ENCODE data around the gene PRPF40B.

The PRPF40B gene

DNA sequence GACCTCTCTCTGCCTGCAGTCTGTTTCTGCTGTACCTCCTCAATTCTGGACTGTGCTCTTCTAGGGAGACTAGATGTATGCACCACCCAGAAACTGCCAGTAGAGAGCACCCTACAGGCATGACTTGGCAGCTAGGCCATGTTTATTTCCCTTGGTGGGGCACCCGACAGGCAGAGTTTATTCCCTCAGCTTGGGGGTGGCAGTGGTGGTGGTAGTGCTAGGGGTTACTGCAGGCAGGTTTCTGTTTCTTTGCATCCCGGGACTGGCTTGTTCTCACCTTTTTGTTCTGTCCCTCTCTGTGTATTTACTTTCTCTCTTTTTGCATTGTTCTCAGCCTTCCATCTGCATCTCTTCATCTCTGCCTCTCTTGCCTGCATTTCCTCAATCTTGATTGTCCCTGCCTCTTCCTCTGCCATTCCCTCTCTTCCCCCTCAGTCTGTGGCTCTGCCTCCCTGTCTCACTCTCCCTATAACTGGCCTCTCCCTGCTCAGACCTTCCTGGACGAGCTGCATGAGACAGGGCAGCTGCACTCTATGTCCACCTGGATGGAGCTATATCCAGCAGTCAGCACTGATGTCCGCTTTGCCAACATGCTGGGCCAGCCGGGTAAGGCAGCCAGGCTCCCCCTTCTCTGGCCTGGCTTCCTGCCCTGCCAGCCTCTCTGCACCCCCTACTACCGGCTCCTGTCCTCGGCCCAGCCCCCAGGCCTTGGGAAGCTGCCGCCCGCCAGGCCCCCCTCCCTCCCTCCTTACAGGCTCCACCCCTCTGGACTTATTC lies 13.8 kb downstream of the PRPF40B start:
- no peak for FAIRE-seq

DNA sequence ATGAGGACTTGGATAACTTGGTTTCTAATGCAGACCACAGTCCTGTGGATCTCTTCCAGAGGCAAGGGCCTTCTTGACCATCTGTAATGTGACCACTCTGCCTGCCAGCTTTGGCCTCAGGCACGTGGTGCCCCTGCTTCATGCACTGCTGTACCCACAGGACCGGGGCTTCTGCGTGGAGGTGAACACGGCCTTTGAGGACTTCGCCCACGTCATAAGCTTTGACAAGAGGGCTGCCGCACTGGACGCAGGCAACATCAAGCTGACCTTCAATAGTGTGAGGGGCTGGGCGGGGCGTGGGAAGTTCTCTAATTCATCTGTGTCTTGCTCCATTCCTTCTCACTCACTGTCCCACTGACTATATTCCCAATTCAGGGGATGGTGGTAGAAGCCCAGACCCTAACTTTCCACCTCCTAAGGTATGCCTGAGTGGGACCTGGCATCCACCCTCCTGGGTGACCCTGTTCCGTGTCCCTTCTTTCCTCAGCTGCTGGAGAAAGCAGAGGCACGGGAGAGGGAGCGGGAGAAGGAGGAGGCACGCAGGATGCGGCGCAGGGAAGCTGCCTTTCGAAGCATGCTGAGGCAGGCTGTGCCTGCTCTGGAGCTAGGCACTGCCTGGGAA lies 18.5 kb downstream of the PRPF40B start:
- FAIRE-seq = no peak

DNA sequence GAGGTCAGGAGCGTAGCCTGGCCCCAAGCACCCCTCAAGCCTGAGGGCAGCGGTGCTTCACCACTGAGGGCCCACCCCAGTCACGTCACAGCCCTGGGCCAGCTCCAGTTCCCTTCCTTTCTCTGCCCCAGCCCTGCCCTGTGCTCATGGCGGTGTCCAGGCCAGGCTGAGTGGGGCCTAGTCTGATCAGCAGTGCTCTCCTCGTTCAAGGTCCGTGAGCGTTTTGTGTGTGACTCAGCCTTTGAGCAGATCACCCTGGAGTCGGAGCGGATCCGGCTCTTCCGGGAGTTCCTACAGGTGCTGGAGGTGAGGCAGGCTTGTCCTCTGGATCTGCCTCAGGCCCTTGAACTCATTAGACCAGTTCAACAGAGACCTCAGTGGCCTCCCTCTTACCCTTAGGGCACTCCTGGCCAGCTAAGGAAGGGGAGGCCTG lies 19.0 kb downstream of the PRPF40B start:
- no peak for FAIRE-seq

DNA sequence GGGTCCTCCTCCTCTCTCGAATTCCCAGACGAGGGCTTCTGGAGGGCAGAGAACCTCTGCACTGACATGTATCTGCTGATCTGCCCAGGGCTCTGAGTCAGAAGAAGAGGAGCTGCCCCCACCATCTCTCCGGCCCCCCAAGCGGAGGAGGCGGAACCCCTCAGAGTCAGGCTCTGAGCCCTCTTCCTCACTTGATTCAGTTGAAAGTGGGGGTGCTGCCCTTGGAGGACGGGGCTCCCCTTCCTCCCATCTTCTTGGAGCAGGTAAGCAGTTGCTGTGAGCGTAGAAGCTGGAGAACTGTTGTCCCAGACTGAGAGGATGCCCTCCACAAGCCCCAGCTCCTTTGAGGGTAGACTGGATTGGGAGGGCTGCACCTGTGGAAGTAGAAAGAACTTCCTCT lies 19.8 kb downstream of the PRPF40B start:
- no peak for FAIRE-seq

DNA sequence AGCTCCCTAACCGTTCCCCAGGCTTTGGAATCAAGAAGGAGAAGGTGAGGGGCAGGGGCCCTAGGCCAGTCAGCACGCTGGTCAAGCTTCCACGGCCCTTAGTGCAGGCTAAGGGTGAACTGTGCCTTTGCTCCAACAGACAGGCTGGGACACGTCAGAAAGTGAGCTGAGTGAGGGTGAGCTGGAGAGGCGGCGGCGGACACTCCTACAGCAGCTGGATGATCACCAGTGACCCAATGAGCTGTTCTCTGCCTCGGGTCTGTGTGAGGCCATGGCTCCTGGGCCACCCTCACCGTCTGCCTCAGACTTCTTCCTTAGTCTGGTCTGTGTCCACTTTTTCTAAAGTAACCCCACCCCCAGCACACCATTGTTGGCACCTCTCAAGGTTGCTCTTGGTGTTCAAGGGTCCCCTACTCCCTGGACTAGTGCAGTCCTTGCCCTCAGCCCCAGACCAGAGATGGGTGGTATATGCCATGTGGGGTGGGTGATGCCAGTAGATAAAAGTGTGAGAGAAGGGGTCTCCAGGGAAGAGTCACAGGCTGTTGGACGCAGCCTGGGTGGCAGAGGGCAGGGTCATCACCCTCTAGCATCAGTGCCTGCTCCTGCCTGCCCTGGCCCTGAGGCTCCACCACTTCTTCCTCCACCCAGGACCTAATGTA lies 20.7 kb downstream of the PRPF40B start:
- FAIRE-seq = no peak

DNA sequence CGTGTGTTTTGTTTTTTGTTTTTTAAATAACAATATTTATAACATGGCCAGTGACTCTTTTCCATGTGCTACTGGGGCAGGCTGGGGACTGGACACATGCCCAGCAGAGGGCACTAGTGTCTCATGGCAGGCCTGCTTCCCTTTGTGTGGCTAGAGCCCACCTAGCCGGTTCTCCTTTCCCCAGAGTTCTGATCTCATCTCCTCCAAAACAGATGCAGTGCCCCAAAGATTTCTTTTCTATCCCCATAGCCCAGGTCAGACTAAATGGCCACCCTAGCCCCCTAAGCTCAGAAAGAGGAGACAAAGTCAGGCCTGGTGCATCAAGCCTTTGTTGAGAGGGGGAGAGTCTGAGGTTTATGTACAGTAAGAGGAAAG lies 21.2 kb downstream of the PRPF40B start:
- FAIRE-seq = no peak

DNA sequence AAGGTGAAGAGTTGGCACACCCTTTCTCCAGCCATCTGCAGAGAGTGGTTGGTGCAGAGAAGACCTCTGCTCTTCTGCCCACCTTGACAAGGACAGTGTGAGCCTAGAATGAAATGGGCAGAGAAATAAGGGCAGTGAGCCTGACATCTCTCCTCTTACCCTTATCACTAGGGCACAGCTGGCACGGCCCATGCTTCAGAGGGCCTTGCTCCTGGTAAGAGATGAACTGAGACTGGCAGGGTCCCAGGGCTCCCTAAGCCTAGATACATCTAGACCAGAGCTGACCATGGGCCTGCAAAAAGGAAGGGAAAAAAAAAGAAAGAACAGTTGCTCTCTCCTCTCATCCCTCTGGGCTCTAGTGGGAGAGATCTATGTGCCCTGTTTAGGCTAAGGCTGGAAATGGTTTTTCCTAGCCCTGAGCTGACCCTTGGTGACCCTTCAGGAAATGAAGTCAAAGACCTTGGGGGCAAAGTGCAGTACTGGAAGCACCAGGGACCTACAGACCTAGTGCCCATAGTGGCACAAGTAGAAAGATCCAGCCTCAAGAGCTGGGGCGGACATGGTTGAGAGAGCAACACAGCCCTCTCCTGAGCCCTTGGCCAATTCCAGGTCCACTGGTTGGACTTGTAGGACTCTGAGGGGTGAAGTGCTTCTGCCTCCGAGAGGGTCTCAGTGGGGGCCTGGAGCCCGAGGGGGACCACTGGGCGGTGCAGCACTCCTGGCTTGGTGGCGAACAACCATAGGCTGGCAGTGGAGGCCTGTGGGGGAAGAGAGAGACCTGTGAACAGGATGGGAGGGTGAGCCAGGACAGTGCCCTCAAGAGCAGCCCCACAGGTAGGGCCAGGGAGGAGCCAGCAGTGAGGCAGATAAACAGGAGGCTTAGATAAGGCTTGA lies 22.0 kb downstream of the PRPF40B start:
- no peak for FAIRE-seq

DNA sequence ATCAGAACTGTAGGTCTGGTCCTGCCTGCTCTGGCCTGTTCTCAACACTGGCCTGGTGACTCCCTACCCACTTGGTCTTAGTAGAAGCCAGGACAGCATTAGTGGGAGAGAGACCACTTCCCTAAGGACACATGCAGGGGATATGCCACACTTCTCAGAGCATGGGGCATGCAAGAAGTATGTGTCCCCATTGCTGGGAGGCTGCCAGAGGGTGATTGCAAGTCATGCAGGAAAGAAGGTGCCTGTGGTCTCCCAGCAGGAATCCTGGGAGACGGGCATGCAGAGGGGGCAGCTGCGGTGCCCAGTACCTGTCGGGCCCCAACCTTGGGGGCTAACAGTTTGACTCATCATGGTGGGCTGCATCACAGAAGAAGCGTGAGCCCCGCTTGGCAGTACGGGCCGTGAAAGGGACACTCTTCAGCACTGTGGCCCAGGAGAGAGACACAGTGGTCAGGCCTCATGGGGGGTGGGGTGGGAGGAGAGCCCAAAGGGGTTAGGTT lies 23.0 kb downstream of the PRPF40B start:
- no peak for FAIRE-seq

DNA sequence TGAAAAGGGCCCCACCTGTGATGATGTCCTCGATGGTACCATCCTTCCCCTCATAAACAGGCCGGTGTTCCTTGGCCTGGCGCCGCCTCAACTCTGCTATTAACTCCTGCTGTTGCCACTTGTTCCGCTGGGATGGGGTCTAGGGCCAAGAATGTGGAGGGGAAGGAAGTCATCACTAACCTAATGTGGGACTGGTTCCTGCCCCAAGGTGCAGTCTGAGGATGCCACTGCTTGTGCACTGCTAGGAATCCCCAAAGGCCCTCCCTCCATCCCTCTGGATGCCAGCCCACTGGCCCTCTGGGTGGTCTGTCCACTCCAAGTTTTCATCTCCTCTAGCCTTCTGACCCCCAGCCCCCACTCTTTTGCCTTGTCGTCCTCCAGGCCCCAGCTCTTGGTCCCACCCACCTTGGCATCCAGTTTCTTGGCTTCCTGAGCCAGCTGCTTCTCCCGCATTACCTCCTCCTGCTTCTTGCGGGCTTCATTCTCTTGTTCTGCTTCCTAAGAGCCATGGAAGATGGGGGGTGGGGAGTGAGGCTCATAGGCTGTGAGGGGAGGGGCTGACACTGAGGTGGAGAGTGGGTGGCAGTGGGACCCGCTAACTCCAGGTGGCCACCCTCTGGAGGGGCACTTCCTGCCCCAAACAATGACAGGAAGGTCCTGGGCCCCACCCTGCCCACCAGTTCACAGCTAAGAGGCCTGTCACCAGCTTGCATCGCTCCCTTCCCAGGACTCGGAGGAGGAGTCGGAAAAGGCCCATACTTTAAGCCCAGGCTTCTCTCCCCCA lies 23.7 kb downstream of the PRPF40B start:
- no peak for FAIRE-seq

DNA sequence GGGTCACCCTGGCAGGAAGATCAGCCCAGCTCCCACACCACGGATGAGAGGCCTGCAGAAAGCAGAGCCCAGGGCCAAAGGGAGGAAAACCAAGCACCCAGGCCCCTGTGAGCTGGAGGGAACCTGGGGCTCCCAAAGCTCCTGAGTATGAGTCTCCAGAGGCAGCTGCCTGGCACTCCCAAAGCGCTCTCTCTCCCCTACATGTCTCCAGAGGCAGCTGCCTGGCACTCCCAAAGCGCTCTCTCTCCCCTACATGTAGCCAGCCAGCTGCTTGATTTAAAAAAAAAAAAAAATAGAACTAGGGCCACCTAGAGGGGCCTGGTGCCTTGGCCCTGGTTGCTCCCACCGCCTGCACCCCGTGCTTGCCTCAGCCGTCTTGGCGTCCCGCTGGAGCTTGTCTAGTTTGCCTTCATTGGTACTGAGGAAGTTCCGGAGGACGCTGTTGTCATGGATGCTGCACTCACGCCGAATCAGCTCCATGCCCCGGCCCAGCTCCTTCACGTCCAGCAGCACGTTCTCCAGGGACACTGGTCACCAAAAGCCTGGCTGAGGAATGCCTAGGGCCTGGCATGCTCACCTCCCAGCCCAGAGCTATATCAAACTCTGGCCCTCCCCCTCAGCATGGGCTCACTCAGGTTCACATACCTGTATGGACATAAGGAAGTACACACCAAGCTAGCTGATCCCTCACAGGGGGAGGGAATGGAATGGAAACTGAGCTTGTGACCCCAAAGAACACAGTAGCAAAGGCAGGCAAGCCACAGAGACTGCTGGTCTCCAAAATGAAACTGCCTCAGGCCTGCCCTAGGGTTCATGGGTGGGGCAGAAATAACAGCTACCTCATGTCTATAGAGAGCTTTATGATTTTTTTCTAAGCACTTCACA lies 24.7 kb downstream of the PRPF40B start:
- no peak for FAIRE-seq

DNA sequence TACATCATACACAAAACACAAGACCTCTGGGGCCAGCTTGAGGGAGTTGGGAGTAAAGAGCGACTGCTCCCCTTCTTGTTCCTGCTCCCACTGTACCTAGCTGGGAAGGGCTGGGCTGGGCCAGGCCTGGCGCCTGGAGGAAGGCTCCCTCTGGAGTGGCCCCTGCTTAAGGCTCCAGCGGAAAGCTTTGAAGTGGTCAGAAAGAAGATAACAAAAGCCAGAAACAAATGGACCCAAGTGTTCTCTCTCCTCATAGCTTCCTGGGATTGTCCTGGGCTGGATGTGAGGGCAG lies 25.3 kb downstream of the PRPF40B start:
- no peak for FAIRE-seq

DNA sequence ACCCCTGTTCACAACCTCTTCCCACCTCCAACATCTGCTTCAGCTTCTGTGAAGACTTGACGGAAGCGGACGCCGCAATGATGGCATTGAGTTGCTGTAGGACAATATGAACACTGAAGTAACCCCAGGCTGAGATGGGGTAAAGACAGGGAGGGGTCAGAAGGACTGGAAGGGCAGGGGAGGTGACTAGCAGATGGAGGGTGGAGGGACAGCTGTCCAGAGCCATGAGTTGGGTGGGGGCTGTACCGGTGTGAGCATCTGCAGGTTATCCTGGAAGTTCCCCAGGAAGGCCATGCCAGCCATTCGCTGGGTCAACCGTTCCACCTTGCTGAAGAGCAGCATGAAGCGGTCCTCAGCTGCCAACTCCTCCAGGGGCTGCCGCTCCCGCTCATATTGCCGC lies 26.1 kb downstream of the PRPF40B start:
- FAIRE-seq = no peak

DNA sequence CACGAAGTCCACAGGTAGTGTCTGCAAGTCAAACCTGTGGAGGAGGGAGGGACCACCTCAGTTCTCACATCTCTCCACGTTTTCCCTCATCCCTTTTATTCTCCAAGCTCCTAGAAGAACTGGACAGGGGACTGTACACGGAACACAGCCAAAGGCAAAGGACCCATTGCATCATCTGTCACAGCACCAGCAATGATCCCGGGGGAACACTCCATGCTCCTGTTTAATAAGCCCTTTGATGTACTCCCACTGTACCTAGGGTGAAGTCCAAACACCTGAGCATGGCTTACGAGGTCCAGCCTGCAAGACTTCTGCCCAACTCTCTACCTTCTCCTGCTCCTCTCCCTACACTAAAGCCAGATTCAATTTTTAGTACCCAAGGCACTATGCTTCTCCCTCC lies 26.5 kb downstream of the PRPF40B start:
- no peak for FAIRE-seq

DNA sequence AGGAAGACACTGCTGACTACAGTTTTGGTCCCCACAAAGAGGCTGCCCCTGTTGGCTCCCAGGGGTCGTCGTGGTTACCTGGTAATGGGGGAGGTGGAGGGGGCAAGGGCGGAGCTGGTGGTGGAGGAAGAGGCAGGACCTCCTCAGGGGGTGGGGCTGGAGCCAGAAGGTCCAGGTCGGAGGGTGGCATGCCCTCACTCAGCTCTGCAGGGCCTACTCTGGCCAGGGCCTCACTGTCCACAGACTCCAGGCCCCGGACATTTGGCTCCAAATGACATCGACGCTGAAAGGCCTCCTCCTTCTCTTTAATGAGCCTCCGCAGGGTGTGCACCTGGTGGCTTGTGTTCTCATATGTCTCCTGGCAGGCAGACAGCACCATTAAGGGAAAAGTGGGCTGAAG lies 28.5 kb downstream of the PRPF40B start:
- no peak for FAIRE-seq

DNA sequence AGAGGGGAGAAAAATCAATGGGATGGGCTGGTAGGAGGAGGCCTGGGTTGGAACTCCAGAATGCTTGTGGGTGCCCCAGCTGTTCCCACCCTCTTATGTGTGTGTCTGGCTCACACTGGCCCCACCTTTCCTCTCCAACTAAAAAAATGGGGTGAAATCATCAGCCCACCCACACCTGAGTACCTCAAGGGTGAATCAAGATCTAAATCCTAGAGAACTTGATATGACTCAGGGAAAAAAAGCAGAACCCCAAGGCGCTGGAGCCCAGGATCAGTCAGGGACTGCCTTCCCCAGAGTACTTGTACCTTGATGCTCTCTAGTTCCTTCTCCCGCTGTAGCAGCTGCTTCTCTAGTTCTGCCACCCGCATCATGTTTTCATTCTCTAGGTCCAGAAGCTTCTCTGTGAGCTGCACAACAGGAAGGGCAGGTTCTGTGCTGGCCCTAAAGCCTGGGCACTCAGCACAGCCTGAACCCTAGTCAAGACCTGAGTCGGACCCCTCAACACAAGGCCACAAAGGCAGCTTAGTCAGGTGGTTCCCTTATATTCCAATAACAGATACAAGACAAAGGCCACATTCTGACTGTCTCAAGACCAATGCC lies 29.7 kb downstream of the PRPF40B start:
- FAIRE-seq = no peak

DNA sequence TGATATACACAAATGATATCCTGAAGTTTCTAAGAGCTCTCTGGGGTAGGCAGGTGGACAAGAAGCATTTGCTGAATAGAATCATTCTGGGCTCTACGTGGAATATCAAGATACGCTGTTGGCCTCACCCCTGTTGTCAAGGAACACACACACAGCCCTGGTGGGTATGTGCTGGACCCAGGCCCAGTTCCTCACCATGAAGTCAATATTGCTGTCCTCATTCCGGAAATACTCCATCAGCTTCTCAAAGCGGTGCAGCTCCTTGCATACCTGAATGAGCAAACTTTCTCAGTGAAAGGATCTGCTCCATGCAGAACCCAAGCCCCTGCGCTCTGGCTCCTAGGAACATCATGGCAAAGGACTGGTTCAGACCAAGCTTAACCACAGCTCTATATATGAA lies 31.4 kb downstream of the PRPF40B start:
- FAIRE-seq = no peak

DNA sequence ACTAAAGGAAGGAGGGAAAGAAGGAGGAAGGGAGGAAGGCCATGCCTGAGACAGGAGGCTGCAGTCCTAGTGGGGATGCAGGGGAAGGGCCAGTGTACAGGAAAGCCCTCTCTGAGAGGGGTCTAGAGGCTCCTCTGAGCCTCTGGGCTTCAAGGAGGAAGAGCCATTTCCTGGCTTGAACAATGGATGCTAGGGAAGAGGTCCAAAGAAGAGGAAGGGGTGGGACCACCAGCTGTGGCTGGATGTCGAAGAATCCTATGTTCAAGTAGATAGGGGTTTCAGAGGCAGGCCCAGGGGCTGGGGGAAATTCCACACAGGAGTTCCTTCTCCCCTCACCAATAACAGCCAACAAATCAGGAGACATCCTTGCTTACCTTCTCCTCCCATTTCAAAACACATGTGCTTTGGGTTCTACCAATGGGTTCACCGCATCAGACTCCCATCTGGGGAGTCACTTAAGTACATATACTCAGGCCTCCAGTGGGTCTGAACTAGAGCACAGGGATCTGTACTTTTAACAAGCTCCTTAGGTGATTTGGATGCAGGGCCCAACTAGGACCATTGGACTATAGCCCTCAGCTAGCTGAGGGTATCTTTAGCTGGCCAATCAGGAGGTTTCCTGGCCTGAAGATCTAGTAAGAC lies 32.4 kb downstream of the PRPF40B start:
- FAIRE-seq = no peak

DNA sequence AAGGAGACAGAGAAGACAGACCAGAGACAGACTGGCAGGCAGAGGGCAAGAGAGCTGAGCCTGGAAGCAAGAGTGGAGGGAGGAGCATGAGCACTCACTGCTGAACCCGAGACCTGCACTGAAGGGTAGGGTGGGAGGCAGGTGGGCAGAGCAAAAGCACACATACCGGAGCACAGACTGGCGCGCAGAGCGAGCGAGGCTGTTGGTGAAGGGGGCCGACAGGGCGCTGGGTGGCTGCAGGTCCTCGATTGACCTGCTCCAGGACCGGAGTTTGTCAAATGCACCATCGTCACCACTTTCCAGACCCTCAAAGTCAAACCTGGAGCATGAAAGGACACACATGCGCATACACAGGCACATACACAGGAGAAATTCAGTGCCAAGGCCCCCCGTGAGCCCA lies 34.9 kb downstream of the PRPF40B start:
- no peak for FAIRE-seq

DNA sequence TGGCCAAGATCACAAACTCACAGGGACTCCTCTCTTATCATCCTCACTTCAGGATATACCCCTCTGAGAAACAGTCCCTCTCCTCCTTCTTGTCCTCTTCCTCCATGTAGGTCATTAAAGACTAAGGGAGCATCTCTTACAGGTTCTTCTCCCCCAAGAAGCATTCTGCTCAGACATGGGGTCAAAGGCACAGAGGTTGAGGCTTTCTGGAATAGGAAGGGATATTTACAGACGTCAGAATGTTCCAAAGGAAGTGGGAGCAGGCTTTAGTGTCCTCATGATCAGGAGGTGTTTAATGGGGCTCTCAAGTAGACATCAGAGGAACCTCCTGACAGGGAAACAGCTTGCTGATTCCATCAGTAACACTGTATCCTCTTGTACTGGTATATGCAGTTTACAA lies 36.4 kb downstream of the PRPF40B start:
- no peak for FAIRE-seq

DNA sequence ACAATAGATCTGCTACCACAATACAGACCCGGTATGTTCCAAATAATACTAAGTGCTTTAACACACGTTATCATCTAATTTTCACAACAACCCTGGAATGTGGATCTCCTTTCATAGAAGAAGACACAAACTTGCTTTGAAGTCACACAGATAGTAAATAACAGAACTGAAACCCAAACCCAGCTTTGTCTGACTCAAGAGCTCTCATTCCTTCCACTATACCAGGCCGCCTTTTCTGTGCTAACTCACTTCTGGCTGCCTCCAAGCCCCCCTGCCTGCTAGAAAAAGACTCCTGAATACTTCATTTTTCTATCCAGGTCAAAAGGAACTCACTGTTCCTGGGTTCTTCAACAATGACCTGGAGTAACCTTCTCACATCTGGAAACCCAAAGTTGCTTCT lies 37.8 kb downstream of the PRPF40B start:
- FAIRE-seq = no peak
